IPS-11a (cell line): ENCODE results near the gene MACIR.
A peak's percentile ranks its signal among the peaks of the same experiment; 100 is the strongest.

ENCODE experiments used
- H3K4me3 ChIP-seq: one replicate; pipeline ENCODE4 v1.5.1; 2013; ENCODE audit warnings: low read depth, low read length, control low read depth

The MACIR gene

DNA sequence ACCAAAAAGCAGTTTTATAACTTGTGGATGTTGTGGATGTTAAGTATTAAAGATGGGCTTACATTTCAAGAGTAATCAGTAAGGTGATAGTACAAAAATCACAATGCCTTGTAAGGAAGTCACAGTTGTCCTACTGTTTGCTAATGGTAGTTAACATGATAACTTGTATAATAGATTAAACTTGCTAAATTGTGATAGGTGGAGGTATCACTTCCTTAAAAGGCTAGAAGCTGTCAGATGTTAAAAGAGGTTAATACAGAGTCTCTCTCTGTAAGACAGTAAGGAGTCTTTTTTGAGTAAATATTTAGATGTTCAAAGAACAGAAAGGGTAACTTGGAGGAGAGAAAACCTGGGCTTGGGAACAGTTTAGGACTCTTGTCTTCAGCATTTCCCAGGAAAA lies 14.2 kb upstream of the MACIR start:
- no peak overlapping the region for H3K4me3 ChIP-seq

DNA sequence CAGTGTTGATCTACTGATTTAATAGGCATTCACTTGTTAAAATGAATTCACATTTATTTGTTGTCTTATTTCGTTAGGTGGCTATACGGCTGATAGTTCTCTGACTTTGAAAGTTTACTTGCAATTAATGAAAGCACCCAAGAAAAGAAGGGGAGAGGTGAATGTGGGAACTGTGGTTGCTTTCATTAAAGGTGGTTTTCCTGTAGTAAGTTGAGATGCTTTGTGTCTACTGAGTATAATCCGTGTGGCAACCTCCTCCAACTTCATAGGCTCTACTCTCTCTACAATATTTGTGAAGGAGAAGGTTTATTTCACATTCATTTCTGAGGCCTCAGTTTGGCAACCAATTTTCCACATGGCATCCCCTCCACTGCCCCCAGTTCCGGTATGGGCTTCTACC lies 12.8 kb upstream of the MACIR start:
- no peak overlapping the region for H3K4me3 ChIP-seq

DNA sequence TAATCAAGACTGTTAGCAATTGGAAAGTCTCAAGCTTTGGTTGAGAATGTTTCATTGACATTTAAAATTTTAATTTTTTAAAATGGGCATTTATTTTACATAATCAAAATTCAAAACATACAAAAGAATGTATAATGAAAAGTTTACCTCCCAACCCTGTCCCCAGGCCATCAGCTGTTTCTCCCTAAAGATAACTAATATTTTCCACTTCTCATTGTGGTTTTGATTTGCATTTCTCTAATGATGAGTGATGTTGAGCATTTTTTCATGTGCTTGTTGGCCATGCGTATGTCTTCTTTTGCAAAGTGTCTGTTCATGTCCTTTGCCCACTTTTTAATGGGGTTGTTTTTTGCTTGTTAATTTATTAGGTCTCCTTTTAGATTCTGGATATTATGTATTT lies 11.4 kb upstream of the MACIR start:
- H3K4me3 ChIP-seq, result no peak overlapping the region

DNA sequence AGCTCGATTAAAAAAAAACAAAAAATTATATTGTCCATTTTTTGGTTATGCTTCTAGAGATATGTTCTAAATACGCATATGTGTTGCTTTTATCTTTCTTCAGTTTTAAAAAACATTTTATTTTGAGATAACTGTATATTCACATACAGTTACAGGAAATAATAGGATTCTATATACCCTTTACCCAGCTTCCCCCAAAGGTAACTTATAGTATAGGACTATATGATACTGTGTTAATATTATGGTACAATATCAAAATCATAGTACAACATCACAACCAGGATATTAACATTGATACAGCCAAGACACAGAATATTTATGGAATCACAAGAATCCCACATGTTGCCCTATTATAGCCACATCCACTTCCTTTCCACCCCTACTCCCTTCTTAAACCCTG lies 9.5 kb upstream of the MACIR start:
- H3K4me3 ChIP-seq, result no peak overlapping the region

- H3K4me3 ChIP-seq, result no peak overlapping the region
These were observed 3.6 kb upstream of the MACIR start for GRCh38 chr5:103254921-103255320.

DNA sequence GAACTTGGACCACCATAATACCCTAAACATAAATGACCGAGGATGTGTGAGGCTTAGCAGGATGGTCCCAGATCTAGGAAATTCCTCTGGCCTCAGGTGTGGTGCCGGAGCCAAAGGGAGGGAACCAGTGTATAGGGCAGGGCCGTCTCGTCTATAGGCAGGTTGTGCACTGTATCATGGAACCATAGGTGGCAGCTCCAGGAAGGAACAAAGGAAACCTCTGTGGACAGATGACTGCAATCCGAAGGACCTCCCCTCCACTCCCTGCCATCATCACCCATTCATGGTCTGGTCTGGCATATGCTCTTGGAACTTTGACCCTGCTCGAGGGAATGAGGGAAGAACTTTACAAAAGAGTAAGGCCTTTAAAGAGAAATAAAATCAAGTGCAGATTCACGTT lies 2.9 kb upstream of the MACIR start:
- H3K4me3 ChIP-seq, result no peak overlapping the region

DNA sequence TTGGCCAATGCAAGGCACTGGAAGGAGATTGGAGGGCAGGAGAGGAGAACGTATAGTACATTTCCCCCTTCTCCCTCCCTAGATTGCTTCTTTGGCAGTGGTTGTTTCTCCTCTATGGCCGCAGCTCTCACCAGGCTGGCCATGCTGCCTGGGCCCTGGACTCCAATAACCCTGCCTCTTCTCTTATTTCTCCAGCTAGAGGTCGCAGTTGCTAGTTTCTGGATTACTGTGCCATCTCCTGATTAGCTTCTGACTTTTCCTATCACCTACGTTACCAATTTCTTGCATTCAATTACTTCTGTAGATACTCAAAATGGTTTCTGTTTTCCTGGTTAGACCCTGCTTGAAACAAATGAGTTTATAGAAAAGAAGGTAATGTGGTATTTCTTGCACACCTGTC lies 2.4 kb upstream of the MACIR start:
- H3K4me3 ChIP-seq, result no peak overlapping the region

DNA sequence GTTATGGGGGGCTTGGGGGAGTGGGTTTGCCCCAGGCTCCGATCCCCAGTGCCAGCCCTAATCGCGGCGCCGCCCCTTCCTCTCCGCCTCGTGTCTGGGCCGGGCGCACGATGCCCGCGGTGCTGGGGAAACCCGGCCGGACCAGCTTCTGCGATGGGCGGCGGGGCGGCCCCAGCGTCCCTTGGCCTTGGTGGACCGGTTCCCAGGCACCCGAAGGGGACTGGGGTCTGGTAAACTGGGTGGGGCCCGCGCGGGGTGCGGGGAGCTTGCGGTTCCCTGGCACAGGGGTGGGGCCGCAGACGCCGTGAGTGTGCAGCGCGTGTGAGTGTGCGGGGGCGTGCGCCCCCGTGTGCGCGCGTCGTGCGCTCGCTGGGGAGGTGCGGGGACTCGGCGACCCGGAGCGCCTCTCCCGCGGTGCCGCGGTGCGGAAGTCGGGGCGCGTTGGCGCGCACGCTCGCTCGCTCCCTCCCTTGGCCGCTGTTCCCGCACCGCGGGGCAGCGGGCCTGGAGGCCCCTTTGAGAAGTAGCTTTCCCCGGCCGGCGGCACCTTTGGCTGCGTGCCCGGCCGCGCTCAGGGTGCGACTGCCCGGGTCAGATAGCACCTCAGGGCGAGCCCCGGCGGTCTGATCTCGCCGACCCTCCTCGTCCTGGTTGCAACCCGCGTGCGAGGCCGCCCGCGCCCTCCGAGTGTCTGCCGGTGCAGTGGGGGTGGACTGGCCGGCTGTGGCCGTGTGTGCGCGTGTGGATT lies 568 bp downstream of the MACIR start:
- peak overlapping the region; percentile 84 for H3K4me3 ChIP-seq

GRCh38 chr5:103259705-103260355 lies 1.3 kb downstream of the MACIR start:
- H3K4me3 ChIP-seq, result peak overlapping the region; percentile 84

- no peak overlapping the region for H3K4me3 ChIP-seq
These were observed 2.4 kb downstream of the MACIR start for GRCh38 chr5:103260951-103261350.

GRCh38 chr5:103262422-103262871 lies 3.9 kb downstream of the MACIR start:
- no peak overlapping the region for H3K4me3 ChIP-seq

- H3K4me3 ChIP-seq, result no peak overlapping the region
These were observed 4.5 kb downstream of the MACIR start for GRCh38 chr5:103263054-103263453.

GRCh38 chr5:103264508-103264907 lies 5.9 kb downstream of the MACIR start:
- no peak overlapping the region for H3K4me3 ChIP-seq

DNA sequence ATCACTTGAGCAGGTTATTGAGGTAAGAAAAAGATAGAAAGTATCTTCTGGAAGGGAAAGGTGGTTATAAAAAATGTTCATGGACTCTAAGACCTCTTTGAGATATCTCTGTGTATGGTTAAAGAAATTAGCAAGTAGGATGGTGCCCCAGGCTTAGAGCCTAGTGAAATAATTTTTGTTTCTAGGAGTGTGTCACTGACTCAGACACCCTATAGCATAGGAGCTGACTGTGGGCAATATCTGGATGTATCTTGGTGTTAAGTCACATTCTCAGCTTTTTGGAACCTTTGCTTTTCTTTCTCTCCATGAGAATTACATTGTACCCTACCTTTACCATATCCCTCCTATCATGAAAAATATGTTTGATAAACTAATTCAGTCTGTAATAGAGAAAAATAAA lies 12.0 kb downstream of the MACIR start:
- H3K4me3 ChIP-seq, result no peak overlapping the region

DNA sequence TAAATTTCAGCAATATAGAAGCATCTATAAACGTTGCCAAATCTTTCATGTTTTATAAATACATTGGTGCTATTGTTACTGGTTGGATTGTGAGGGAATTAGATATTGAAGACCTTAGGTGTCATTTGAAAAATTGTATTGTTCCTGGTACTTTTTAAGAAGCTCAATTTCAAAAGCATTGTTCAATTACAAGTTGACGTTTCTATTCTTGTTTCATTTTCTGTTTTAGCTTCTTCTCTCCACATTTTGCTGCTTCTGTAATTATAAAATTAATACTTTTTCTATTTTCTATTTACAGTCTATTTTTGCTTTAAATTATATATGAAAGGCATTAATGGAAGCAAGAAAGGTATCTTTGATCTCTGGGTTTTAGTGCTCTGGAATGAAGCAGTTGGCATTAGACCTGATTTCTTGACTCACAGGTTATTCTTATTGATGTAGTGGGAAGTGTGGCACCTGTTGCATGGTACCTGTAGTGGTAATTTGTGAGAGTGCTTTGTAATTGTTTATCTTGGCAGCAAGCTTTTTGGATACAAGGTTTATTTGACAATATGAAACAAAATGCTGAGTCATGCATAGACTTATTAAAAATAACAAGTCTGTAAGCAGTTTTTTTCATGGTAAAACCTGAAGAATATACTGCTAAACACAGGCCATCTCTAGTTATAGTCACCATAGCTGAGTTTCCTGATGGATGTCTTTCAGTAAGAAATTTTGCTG lies 13.2 kb downstream of the MACIR start:
- no peak overlapping the region for H3K4me3 ChIP-seq

GRCh38 chr5:103272377-103272776 lies 13.8 kb downstream of the MACIR start:
- H3K4me3 ChIP-seq, result no peak overlapping the region

DNA sequence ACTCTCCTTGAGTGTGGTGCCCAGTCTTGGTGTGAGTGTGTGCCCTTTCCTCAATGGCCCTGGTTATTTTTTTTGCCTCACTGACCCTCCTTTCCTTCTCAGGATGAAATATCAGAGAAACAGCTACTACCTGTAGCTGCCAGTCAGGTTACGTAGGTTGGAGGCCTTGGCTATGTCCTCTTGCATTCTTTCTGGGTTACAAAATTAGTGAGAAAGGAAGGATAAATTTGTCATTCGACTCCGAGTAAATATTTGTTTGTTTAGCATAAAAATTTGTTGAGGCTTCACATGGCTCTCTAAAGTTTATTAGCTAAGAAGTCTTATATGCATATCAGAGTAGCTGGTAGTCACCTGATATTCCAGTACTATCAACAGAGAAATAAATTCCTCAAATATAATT lies 15.4 kb downstream of the MACIR start:
- H3K4me3 ChIP-seq, result no peak overlapping the region

- no peak overlapping the region for H3K4me3 ChIP-seq
These were observed 17.3 kb downstream of the MACIR start for GRCh38 chr5:103275851-103276250.

DNA sequence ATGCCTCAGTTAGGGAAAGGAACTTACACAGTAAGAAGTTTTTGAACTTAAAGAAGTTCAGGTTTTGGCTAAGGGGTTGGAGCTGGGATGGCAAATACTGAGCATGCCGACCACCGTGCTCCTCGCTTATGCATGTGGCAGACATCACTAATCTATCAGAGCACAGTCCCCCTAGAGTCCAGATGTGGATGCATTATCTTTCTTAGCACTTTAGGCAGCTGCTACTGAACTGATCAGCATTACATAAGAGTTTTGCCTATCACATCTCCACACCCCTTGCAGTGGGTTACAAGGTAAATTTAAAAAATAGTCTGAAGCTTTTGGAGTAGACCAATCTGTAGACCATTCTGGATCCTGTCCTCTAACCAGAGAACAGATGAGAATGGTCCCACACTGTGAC lies 22.4 kb downstream of the MACIR start:
- H3K4me3 ChIP-seq, result no peak overlapping the region

DNA sequence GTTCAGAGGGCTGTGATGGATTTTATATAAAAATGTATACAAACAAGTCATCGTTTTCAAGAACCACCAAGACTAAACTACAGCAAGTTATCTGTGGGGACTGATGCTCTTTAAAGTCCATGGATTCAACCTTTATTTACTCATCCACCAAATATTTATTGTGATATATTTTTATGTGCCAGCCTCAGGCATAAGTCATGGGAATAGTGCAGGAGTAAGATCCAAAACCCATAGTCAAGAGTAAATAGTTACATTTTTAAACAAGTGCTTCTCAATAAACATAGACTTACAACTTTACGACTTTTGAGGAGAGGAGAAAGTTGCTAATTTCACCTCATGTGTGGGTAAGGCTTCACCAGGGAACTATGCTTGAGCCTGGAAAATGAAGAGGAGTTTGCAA lies 24.6 kb downstream of the MACIR start:
- H3K4me3 ChIP-seq, result no peak overlapping the region

DNA sequence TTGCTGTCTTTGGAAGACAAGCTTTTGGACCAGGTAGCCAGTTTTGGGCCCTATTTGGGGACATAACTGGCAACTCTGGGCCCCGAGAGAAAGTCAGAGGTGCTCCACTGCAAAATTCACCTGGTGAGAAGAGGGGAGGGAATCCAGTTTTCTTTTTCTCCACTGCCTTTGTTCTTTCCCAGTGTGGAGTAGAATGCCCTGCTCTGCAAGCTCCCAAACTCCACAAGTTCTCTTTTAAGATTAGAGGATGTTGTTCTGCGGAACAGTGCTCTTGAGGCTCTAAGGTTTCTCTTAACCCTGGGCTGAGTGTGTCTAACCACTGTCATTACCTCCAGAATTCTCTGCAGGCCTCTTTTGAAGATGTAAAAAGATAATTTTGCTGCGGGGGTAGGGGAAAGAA lies 25.3 kb downstream of the MACIR start:
- no peak overlapping the region for H3K4me3 ChIP-seq

- H3K4me3 ChIP-seq, result no peak overlapping the region
These were observed 28.1 kb downstream of the MACIR start for GRCh38 chr5:103286622-103287021.
